WERI-Rb-1 (cell line): ENCODE measurements around the gene SH3RF3.
A peak's percentile ranks its signal among the peaks of the same experiment; 100 is the strongest.

Experiments
- DNase-seq: peaks from one replicate; pipeline ENCODE4 v3.0.0-alpha.2; 2020
- H3K27ac ChIP-seq: fragments of 250-450 bp; sonication (Bioruptor Pico); 2 replicates; pipeline ENCODE4 v1.5.1; 2020; ENCODE audit warnings: mild to moderate bottlenecking, moderate library complexity
- H3K27me3 ChIP-seq: fragments of 250-450 bp; sonication (Bioruptor Pico); 2 replicates; pipeline ENCODE4 v1.5.1; 2021; ENCODE audit warnings: mild to moderate bottlenecking, low read depth, moderate library complexity; ENCODE audit not compliant: insufficient read depth, severe bottlenecking
- H3K36me3 ChIP-seq: fragments of 250-450 bp; sonication (Bioruptor Pico); 2 replicates; pipeline ENCODE4 v1.5.1; 2020; ENCODE audit warnings: mild to moderate bottlenecking, moderate library complexity
- H3K4me3 ChIP-seq: 2 replicates; pipeline ENCODE4 v1.5.1; 2011; ENCODE audit warnings: low read depth, mild to moderate bottlenecking, control low read depth, low read length
- H3K9me3 ChIP-seq: fragments of 250-450 bp; sonication (Bioruptor Pico); 2 replicates; pipeline ENCODE4 v1.5.1; 2021; ENCODE audit warnings: mild to moderate bottlenecking, moderate library complexity; ENCODE audit not compliant: severe bottlenecking
- TF ChIP-seq, protein P1 (sequence below): IDR thresholded peaks from 2 replicates; pipeline ENCODE4 v1.5.1; 2011; ENCODE audit warnings: low read depth, mild to moderate bottlenecking, control low read depth, inconsistent platforms, low read length

Gene SH3RF3

DNA sequence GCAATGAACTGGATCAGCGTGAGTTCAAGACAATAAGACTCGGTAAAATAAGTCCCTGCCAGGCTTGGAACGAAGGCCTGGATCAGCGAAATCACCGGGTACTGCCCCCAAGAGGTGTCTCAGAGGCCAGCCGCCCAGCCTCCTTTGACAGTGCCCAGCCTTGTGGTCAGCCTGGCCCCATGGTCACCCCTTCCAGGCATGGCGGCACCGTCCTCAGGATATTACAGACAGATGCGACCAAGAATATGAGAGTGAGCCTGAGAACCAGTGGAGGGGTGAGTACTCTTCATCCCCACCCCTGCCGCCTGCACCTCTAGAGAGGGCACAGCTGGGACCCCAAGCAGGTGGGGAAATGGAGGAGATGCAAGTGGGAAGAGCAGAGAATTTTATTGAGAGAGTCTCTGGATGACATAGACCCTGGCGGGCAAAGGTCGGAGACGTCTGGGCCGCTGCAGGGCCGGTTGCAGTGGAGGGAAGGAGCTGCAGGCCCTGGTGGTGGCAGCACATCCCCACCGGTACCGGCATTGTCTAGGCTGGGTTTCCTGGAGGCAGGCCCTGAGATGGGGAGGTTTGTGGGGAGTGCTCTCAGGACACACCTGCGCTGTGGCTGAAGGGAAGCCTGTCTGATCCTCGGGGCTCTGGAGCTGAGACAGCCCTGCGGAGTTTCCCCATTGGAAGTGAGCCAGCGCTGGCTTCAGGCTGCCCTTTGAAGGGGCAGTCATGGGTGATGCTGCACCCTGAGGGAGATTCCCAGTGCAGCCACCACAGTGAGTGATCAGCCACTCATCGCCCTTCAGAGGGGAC, 294.8 kb downstream of the SH3RF3 start:
- Histone ChIP-seq H3K36me3 (no peaks in the 10 kb centered on the region), H3K27me3 (no peaks in the 10 kb centered on the region), H3K27ac (no peak overlapping the region), H3K9me3 (no peaks in the 10 kb centered on the region), H3K4me3 (no peak overlapping the region)
- DNase-seq, result no peak
- TF ChIP-seq, protein P1, sequence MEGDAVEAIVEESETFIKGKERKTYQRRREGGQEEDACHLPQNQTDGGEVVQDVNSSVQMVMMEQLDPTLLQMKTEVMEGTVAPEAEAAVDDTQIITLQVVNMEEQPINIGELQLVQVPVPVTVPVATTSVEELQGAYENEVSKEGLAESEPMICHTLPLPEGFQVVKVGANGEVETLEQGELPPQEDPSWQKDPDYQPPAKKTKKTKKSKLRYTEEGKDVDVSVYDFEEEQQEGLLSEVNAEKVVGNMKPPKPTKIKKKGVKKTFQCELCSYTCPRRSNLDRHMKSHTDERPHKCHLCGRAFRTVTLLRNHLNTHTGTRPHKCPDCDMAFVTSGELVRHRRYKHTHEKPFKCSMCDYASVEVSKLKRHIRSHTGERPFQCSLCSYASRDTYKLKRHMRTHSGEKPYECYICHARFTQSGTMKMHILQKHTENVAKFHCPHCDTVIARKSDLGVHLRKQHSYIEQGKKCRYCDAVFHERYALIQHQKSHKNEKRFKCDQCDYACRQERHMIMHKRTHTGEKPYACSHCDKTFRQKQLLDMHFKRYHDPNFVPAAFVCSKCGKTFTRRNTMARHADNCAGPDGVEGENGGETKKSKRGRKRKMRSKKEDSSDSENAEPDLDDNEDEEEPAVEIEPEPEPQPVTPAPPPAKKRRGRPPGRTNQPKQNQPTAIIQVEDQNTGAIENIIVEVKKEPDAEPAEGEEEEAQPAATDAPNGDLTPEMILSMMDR, result peak; percentile 34

DNA sequence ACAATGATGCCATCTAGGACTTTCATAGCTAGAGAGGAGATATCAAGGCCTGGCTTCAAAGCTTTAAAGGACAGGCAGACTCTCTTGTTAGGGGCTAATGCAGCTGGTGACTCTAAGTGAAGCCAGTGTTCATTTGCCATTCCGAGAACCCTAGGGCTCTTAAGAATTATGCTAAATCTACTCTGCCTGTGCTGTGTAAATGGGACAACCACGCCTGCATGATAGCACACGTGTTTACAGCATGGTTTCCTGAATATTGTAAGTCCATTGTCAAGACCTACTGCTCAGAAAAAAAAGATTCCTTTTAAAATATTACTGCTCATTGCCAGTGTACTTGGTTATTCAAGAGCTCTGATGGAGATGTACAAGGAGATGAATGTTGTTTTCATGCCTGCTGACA, 296.4 kb downstream of the SH3RF3 start:
- Histone ChIP-seq H3K27ac (no peak overlapping the region), H3K36me3 (no peaks in the 10 kb centered on the region), H3K4me3 (no peak overlapping the region), H3K9me3 (no peaks in the 10 kb centered on the region), H3K27me3 (no peaks in the 10 kb centered on the region)
- TF ChIP-seq, protein P1, result no peak
- DNase-seq, result no peak

DNA sequence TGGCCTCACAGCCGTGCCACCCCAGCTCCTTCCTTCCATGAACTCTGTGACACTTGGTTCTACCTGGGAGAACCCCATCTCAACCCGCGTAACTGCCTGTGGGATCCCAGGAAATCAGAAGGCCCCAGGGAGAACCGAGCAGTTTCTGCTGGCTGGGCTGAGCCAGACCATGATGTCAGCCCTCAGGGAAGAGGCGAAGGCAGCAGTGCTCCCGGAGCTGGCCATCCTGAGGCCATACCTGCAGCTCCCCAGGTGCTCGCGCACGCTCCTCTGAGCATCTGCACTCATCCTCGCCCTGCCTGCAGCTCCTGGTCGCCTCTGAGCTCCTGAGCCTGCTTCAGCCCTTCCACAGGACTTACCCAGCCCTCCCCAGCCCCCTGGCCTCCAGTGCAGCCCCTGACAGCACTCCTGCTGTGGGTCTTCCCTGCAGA, 298.7 kb downstream of the SH3RF3 start:
- no peak overlapping the region for H3K4me3 ChIP-seq
- no peaks in the 10 kb centered on the region for H3K9me3 ChIP-seq
- DNase-seq, result no peak
- TF ChIP-seq, protein P1, result no peak
- H3K27me3 ChIP-seq, result no peaks in the 10 kb centered on the region
- H3K27ac ChIP-seq, result no peak overlapping the region
- H3K36me3 ChIP-seq, result no peaks in the 10 kb centered on the region

DNA sequence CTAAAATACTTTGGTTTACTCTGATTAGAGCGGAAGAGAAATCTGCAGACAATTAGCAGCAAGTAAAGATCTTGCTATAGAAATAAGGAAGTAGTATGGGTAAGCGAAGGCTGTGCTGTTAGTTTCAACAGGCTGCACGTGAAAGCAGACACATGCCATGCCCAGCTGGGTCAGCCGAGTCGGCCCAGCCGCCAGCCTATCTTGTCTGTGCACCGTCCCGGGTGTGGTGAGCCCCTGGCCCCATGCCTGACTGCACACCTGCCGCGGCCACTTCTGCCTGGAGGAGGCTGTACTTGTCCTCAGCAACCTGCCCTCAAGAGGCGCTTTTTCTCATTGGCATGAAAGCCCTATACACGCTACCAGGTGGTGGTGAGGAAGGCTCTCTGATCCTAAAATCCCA, 299.3 kb downstream of the SH3RF3 start:
- no peak overlapping the region for H3K27ac ChIP-seq
- no peaks in the 10 kb centered on the region for H3K9me3 ChIP-seq
- no peaks in the 10 kb centered on the region for H3K27me3 ChIP-seq
- H3K4me3 ChIP-seq, result no peak overlapping the region
- TF ChIP-seq, protein P1, result no peak
- no peak for DNase-seq
- H3K36me3 ChIP-seq, result no peaks in the 10 kb centered on the region

DNA sequence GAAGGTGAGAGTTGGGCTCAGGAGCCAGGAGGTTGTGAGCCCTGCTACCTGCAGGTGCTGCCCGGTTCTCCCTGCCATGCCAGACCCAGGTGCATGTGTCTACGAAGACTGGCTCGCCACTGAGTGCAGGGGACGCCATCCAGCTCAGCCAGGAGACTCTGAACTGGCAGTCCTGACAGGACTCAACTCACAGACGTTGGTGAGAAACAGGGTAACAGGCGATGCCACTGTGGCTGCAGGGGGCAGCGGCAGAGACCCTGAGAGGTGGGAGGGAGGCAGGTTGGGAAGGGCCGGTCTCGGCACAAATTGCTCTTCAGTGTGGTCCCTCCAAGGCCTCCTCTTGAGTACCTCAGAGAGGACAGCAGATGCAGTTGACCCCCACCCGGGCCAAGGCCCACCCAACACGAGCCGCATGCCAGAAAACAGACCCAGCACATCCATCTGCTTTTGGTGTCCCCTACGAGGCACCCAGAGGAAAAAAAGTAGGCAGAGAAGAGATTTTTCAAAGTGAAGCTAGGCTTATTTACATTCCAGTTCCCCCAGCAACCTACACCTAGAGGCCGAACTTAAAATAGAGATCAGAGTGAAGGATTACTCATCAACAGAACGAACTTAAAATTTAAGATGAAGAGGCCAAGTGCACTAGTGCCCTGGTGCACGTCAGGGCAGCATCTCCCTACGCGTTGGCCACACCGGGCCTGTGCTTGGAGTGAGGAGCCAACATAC, 300.0 kb downstream of the SH3RF3 start:
- no peak for DNase-seq
- no peak overlapping the region for H3K4me3 ChIP-seq
- TF ChIP-seq, protein P1, result no peak
- H3K27me3 ChIP-seq, result no peaks in the 10 kb centered on the region
- no peak overlapping the region for H3K27ac ChIP-seq
- H3K9me3 ChIP-seq, result no peaks in the 10 kb centered on the region
- no peaks in the 10 kb centered on the region for H3K36me3 ChIP-seq
